CD8-positive, alpha-beta memory T cell (primary cell): ENCODE results near the gene CTTNBP2. TPM values are rescaled to one million over a fixed set of nuclear protein-coding genes. Genes with fewer than 3 reads are reported as not detected.

ENCODE experiments used
- CTCF ChIA-PET: fragments of 350-600 bp; sonication (Branson Sonifier 250); formaldehyde crosslinking; loops from one replicate; lab custom pipeline; 2021; ENCODE audit warnings: antibody characterized with exemption; lab: Charles Lee
- POLR2A ChIA-PET: fragments of 350-600 bp; sonication (Branson Sonifier 250); formaldehyde crosslinking; loops from one replicate; lab custom pipeline; 2021; ENCODE audit warnings: antibody characterized with exemption; lab: Charles Lee
- DNase-seq, 5 donors: peaks; one replicate each; pipeline versions ENCODE4 v3.0.0 to v3.0.0-alpha.2; 2020 to 2022; ENCODE audit warnings: mixed read lengths in 1 of 5
- H3K27ac ChIP-seq: one replicate; pipeline ENCODE4 v1.7.0; 2013; ENCODE audit warnings: low read depth, mild to moderate bottlenecking, low read length, moderate library complexity
- H3K27me3 ChIP-seq: 2 replicates; pipeline ENCODE4 v1.7.0; 2013; ENCODE audit warnings: low read length, mild to moderate bottlenecking; ENCODE audit not compliant: insufficient read depth, poor library complexity, severe bottlenecking
- H3K36me3 ChIP-seq: 2 replicates; pipeline ENCODE4 v1.7.0; 2013; ENCODE audit warnings: mild to moderate bottlenecking, low read length, moderate library complexity; ENCODE audit not compliant: insufficient read depth
- H3K4me1 ChIP-seq: 2 replicates; pipeline ENCODE4 v1.7.0; 2013; ENCODE audit warnings: mild to moderate bottlenecking, low read length, moderate library complexity; ENCODE audit not compliant: insufficient read depth
- H3K4me3 ChIP-seq: 2 replicates; pipeline ENCODE4 v1.7.0; 2013; ENCODE audit warnings: mild to moderate bottlenecking, low read length
- H3K9me3 ChIP-seq: 2 replicates; pipeline ENCODE4 v1.7.0; 2013; ENCODE audit warnings: mild to moderate bottlenecking, low read length
- H3K27ac Mint-ChIP-seq, 8 donors: one replicate each; pipeline ENCODE4 v1.8.0; 2020 to 2021; ENCODE audit warnings: mixed read lengths in 8 of 8, mild to moderate bottlenecking in 6 of 8, inconsistent platforms in 3 of 8, moderate library complexity in 3 of 8
- H3K27me3 Mint-ChIP-seq, 2 donors: one replicate each; pipeline ENCODE4 v1.8.0; 2020 to 2021; ENCODE audit warnings: mixed read lengths in 2 of 2, mild to moderate bottlenecking in 1 of 2, moderate library complexity in 1 of 2
- H3K36me3 Mint-ChIP-seq, 3 donors: one replicate each; pipeline ENCODE4 v1.8.0; 2020 to 2021; ENCODE audit warnings: mixed read lengths in 3 of 3, inconsistent platforms in 1 of 3, mild to moderate bottlenecking in 1 of 3
- H3K4me1 Mint-ChIP-seq, 3 donors: one replicate each; pipeline ENCODE4 v1.8.0; 2020 to 2021; ENCODE audit warnings: mixed read lengths in 3 of 3, inconsistent platforms in 1 of 3, mild to moderate bottlenecking in 1 of 3
- H3K4me3 Mint-ChIP-seq, 7 donors: one replicate each; pipeline ENCODE4 v1.8.0; 2020 to 2021; ENCODE audit warnings: mixed read lengths in 7 of 7, mild to moderate bottlenecking in 6 of 7, moderate library complexity in 4 of 7, inconsistent platforms in 2 of 7
- H3K9me3 Mint-ChIP-seq, 5 donors: one replicate each; pipeline ENCODE4 v1.8.0; 2020 to 2022; ENCODE audit warnings: mixed read lengths in 5 of 5, mild to moderate bottlenecking in 3 of 5, moderate library complexity in 2 of 5, inconsistent platforms in 1 of 5
- polyA plus RNA-seq: library from polyadenylated mRNA; unstranded; fragments of 300-500 nt; fragmentation: Illumina TruSeq; gene quantifications from one replicate; pipeline ENCODE4 v1.2.3, GENCODE V29; 2021
- total RNA-seq, 2 experiments: library from RNA; stranded (reverse); gene quantifications; one replicate each; pipeline ENCODE4 v1.2.3, GENCODE V29; 2021

CTTNBP2 gene
- total and polyA plus RNA-seq, 3 experiments from 2014 or later = not detected

- ChIA-PET CTCF (interaction anchor here (1.1 kb wide), 1 partner anchor 11 kb away, joined by 3 read pairs; no protein-coding TSS in a partner anchor), POLR2A (no interaction called here)
- no peak overlapping the region for H3K4me3 ChIP-seq
- no peak for DNase-seq
- H3K27me3 ChIP-seq = no peaks in the 10 kb centered on the region
- peaks cover 0 to 5% of the 10 kb centered on the region in 2 donors for H3K27me3 Mint-ChIP-seq
- no peak overlapping the region for H3K27ac ChIP-seq
- H3K4me1 ChIP-seq = no peaks in the 10 kb centered on the region
- no peaks in the 10 kb centered on the region for H3K9me3 Mint-ChIP-seq
- no peak overlapping the region for H3K4me3 Mint-ChIP-seq
- no peaks in the 10 kb centered on the region for H3K9me3 ChIP-seq
- H3K4me1 Mint-ChIP-seq = no peaks in the 10 kb centered on the region
- no peaks in the 10 kb centered on the region for H3K36me3 Mint-ChIP-seq
- H3K27ac Mint-ChIP-seq = no peak overlapping the region
- no peaks in the 10 kb centered on the region for H3K36me3 ChIP-seq
These were observed 115.8 kb downstream of the CTTNBP2 start for GRCh38 chr7:117757440-117757839.

- peaks cover 0 to 5% of the 10 kb centered on the region in 2 donors for H3K27me3 Mint-ChIP-seq
- no peaks in the 10 kb centered on the region for H3K9me3 Mint-ChIP-seq
- H3K27ac Mint-ChIP-seq = no peak overlapping the region
- Histone ChIP-seq H3K4me1 (no peaks in the 10 kb centered on the region), H3K27ac (no peak overlapping the region), H3K9me3 (no peaks in the 10 kb centered on the region), H3K36me3 (no peaks in the 10 kb centered on the region), H3K27me3 (no peaks in the 10 kb centered on the region), H3K4me3 (no peak overlapping the region)
- CTCF ChIA-PET = interaction anchor here (1.1 kb wide), 1 partner anchor 11 kb away, joined by 3 read pairs; no protein-coding TSS in a partner anchor
- DNase-seq = no peak
- H3K36me3 Mint-ChIP-seq = no peaks in the 10 kb centered on the region
- H3K4me3 Mint-ChIP-seq = no peak overlapping the region
- POLR2A ChIA-PET = no interaction called here
- no peaks in the 10 kb centered on the region for H3K4me1 Mint-ChIP-seq
These were observed 116.6 kb downstream of the CTTNBP2 start for GRCh38 chr7:117756586-117757085.

- Histone ChIP-seq H3K9me3 (no peaks in the 10 kb centered on the region), H3K4me1 (no peaks in the 10 kb centered on the region), H3K27me3 (no peaks in the 10 kb centered on the region), H3K4me3 (no peak overlapping the region), H3K27ac (no peak overlapping the region), H3K36me3 (no peaks in the 10 kb centered on the region)
- Mint-ChIP-seq H3K27me3 (peaks cover 0 to 5% of the 10 kb centered on the region in 2 donors), H3K9me3 (no peaks in the 10 kb centered on the region), H3K36me3 (no peaks in the 10 kb centered on the region), H3K4me3 (no peak overlapping the region), H3K27ac (no peak overlapping the region), H3K4me1 (no peaks in the 10 kb centered on the region)
- no peak for DNase-seq
- ChIA-PET POLR2A (no interaction called here), CTCF (no interaction called here)
These were observed 118.1 kb downstream of the CTTNBP2 start for GRCh38 chr7:117755136-117755535.

GRCh38 chr7:117751775-117752174, 121.5 kb downstream of the CTTNBP2 start:
- no peak overlapping the region for H3K27ac Mint-ChIP-seq
- Histone ChIP-seq H3K27ac (no peak overlapping the region), H3K4me1 (no peaks in the 10 kb centered on the region), H3K36me3 (no peaks in the 10 kb centered on the region), H3K27me3 (no peaks in the 10 kb centered on the region), H3K4me3 (no peak overlapping the region), H3K9me3 (no peaks in the 10 kb centered on the region)
- no peaks in the 10 kb centered on the region for H3K4me1 Mint-ChIP-seq
- no peak overlapping the region for H3K4me3 Mint-ChIP-seq
- no peaks in the 10 kb centered on the region for H3K9me3 Mint-ChIP-seq
- H3K36me3 Mint-ChIP-seq = no peaks in the 10 kb centered on the region
- POLR2A ChIA-PET = no interaction called here
- CTCF ChIA-PET = no interaction called here
- DNase-seq = no peak
- peaks cover 0 to 5% of the 10 kb centered on the region in 2 donors for H3K27me3 Mint-ChIP-seq

- no peak overlapping the region for H3K4me3 ChIP-seq
- no peaks in the 10 kb centered on the region for H3K4me1 ChIP-seq
- no peak overlapping the region for H3K27ac ChIP-seq
- no peaks in the 10 kb centered on the region for H3K9me3 ChIP-seq
- Mint-ChIP-seq H3K27me3 (peaks cover 0 to 5% of the 10 kb centered on the region in 2 donors), H3K4me1 (no peaks in the 10 kb centered on the region), H3K4me3 (no peak overlapping the region), H3K9me3 (no peaks in the 10 kb centered on the region), H3K27ac (no peak overlapping the region), H3K36me3 (no peaks in the 10 kb centered on the region)
- no peaks in the 10 kb centered on the region for H3K27me3 ChIP-seq
- no peak for DNase-seq
- no peaks in the 10 kb centered on the region for H3K36me3 ChIP-seq
- CTCF ChIA-PET = no interaction called here
- POLR2A ChIA-PET = no interaction called here
These were observed 122.4 kb downstream of the CTTNBP2 start for GRCh38 chr7:117750612-117751563.

GRCh38 chr7:117741962-117742361, 131.3 kb downstream of the CTTNBP2 start:
- Histone ChIP-seq H3K9me3 (no peaks in the 10 kb centered on the region), H3K27ac (no peak overlapping the region), H3K4me1 (no peaks in the 10 kb centered on the region), H3K27me3 (no peaks in the 10 kb centered on the region), H3K36me3 (no peaks in the 10 kb centered on the region), H3K4me3 (no peak overlapping the region)
- no peak overlapping the region for H3K27ac Mint-ChIP-seq
- ChIA-PET CTCF (no interaction called here), POLR2A (no interaction called here)
- H3K4me1 Mint-ChIP-seq = no peaks in the 10 kb centered on the region
- H3K27me3 Mint-ChIP-seq = peaks cover 0 to 3% of the 10 kb centered on the region in 2 donors
- DNase-seq = no peak
- peaks cover 0 to 4% (median 0%) of the 10 kb centered on the region in 5 donors for H3K9me3 Mint-ChIP-seq
- no peaks in the 10 kb centered on the region for H3K36me3 Mint-ChIP-seq
- H3K4me3 Mint-ChIP-seq = no peak overlapping the region

- Histone ChIP-seq H3K36me3 (no peaks in the 10 kb centered on the region), H3K4me1 (no peaks in the 10 kb centered on the region), H3K4me3 (no peak overlapping the region), H3K9me3 (no peaks in the 10 kb centered on the region), H3K27me3 (no peaks in the 10 kb centered on the region), H3K27ac (no peak overlapping the region)
- Mint-ChIP-seq H3K27ac (no peak overlapping the region), H3K4me1 (no peaks in the 10 kb centered on the region), H3K27me3 (peaks cover 0 to 3% of the 10 kb centered on the region in 2 donors), H3K36me3 (no peaks in the 10 kb centered on the region), H3K4me3 (no peak overlapping the region), H3K9me3 (peaks cover 0 to 4% (median 0%) of the 10 kb centered on the region in 5 donors)
- ChIA-PET POLR2A (no interaction called here), CTCF (no interaction called here)
- DNase-seq = no peak
These were observed 134.2 kb downstream of the CTTNBP2 start for GRCh38 chr7:117739085-117739484.

- Histone ChIP-seq H3K4me1 (no peaks in the 10 kb centered on the region), H3K27ac (no peak overlapping the region), H3K9me3 (no peaks in the 10 kb centered on the region), H3K4me3 (no peak overlapping the region), H3K27me3 (no peaks in the 10 kb centered on the region), H3K36me3 (no peaks in the 10 kb centered on the region)
- Mint-ChIP-seq H3K9me3 (peaks cover 0 to 3% (median 0%) of the 10 kb centered on the region in 5 donors), H3K4me1 (no peaks in the 10 kb centered on the region), H3K27me3 (peaks cover 0 to 1% of the 10 kb centered on the region in 2 donors), H3K4me3 (no peak overlapping the region), H3K27ac (no peak overlapping the region), H3K36me3 (no peaks in the 10 kb centered on the region)
- CTCF ChIA-PET = no interaction called here
- POLR2A ChIA-PET = no interaction called here
- no peak for DNase-seq
These were observed 135.3 kb downstream of the CTTNBP2 start for GRCh38 chr7:117737926-117738325.
